Hepatocyte (in vitro differentiated cells): ENCODE data around the gene MR1. TPM values are rescaled to one million over a fixed set of nuclear protein-coding genes. Genes with fewer than 3 reads are reported as not detected.

Experiments used
- DNase-seq: peaks from one replicate; pipeline ENCODE4 v3.0.0-alpha.2; 2016; ENCODE audit warnings: low spot score
- H2AFZ ChIP-seq: fragments of 200-600 bp; sonication (generic); 2 replicates; pipeline ENCODE4 v1.6.0; 2016; ENCODE audit warnings: antibody characterized with exemption, mild to moderate bottlenecking
- H3K27ac ChIP-seq: fragments of 200-600 bp; sonication (generic); 2 replicates; pipeline ENCODE4 v1.5.1; 2016; ENCODE audit warnings: mild to moderate bottlenecking
- H3K27me3 ChIP-seq: fragments of 200-600 bp; sonication (generic); 2 replicates; pipeline ENCODE4 v1.6.1; 2016
- H3K36me3 ChIP-seq: fragments of 200-600 bp; sonication (generic); replicated peaks from 2 replicates; pipeline ENCODE4 v1.5.1; 2016; ENCODE audit warnings: low read depth; ENCODE audit not compliant: insufficient read depth
- H3K4me1 ChIP-seq: fragments of 200-600 bp; sonication (generic); 2 replicates; pipeline ENCODE4 v1.5.1; 2016; ENCODE audit warnings: mild to moderate bottlenecking, moderate library complexity; ENCODE audit not compliant: insufficient read depth
- H3K4me2 ChIP-seq: fragments of 200-600 bp; sonication (generic); 2 replicates; pipeline ENCODE4 v1.6.0; 2016
- H3K4me3 ChIP-seq: fragments of 200-600 bp; sonication (generic); 2 replicates; pipeline ENCODE4 v1.5.1; 2016; ENCODE audit warnings: mild to moderate bottlenecking
- H3K79me2 ChIP-seq: fragments of 200-600 bp; sonication (generic); 2 replicates; pipeline ENCODE4 v1.6.0; 2017; ENCODE audit warnings: mild to moderate bottlenecking
- H3K9me2 ChIP-seq: fragments of 200-600 bp; sonication (generic); replicated peaks from 2 replicates; pipeline ENCODE4 v1.6.0; 2017; ENCODE audit warnings: mild to moderate bottlenecking; ENCODE audit not compliant: insufficient read depth
- H3K9me3 ChIP-seq: fragments of 200-600 bp; sonication (generic); 2 replicates; pipeline ENCODE4 v1.5.1; 2016; ENCODE audit warnings: low read depth, mild to moderate bottlenecking
- H4K20me1 ChIP-seq: fragments of 200-600 bp; sonication (generic); 2 replicates; pipeline ENCODE4 v1.6.0; 2016; ENCODE audit warnings: mild to moderate bottlenecking; ENCODE audit not compliant: insufficient read depth, poor library complexity, severe bottlenecking
- EZH2 ChIP-seq: fragments of 200-600 bp; sonication (generic); IDR thresholded peaks from 2 replicates; pipeline ENCODE4 v1.6.1; 2016; ENCODE audit warnings: antibody characterized with exemption, mild to moderate bottlenecking, borderline replicate concordance
- EZH2phosphoT487 ChIP-seq: fragments of 200-600 bp; sonication (generic); IDR thresholded peaks from one replicate; pipeline ENCODE4 v1.6.1; 2018; ENCODE audit warnings: antibody characterized with exemption, mild to moderate bottlenecking, low read depth, moderate library complexity; ENCODE audit not compliant: unreplicated experiment, severe bottlenecking
- WGBS: methylation state at CpG from one replicate; pipeline ENCODE4 v1.1.6; 2016; ENCODE audit warnings: low lambda C conversion rate; ENCODE audit errors: missing lambda C conversion rate; 5-methylcytosine and 5-hydroxymethylcytosine counted together
- polyA plus RNA-seq: library from polyadenylated mRNA; unstranded; fragments of >200 nt; fragmentation: Nextera tagmentation; extraction: Ambion mirVana; gene quantifications from 2 replicates; pipeline ENCODE4 v1.2.1, GENCODE V29; 2016
- total RNA-seq: library from RNA; depleted of rRNA; stranded (reverse); fragments of >200 nt; gene quantifications from 2 replicates; pipeline ENCODE4 v1.2.3, GENCODE V29; 2014
- TF ChIP-seq, protein P1 (sequence below): fragments of 200-600 bp; sonication (generic); IDR thresholded peaks from 2 replicates; pipeline ENCODE4 v1.5.1; 2016; ENCODE audit warnings: antibody characterized with exemption, mild to moderate bottlenecking; ENCODE audit not compliant: poor library complexity

The MR1 gene
- total and polyA plus RNA-seq, 2 experiments from 2014 or later, result 8.9 to 10.6 TPM

DNA sequence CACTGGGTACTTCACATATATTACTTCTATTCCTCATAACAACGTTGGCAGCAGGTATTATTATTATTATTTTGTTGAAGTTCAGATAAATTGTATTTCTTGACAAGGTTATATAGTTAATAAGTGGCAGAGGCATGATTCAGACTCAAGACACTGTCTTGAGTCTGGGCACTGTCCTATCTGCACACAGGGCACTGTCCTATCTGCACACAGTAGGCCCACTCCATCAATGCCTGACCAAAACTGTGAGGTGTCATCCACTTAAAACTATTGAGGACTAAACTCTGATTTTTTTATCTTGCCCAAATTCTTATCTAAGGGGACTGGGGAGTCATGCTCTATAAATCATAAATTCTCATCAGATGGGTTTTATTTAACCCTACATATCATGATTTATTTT lies 30.9 kb downstream of the MR1 start:
- H3K27me3 ChIP-seq, result no peaks in the 10 kb centered on the region
- H3K79me2 ChIP-seq, result no peaks in the 10 kb centered on the region
- H3K9me2 ChIP-seq, result no peaks in the 10 kb centered on the region
- H3K36me3 ChIP-seq, result no peaks in the 10 kb centered on the region
- H4K20me1 ChIP-seq, result no peaks in the 10 kb centered on the region
- no peaks in the 10 kb centered on the region for H3K9me3 ChIP-seq
- WGBS, result 52% methylated on average over 1 of the region's 1 CpG
- no peak overlapping the region for H3K4me3 ChIP-seq
- H3K27ac ChIP-seq, result no peak overlapping the region
- peak overlapping the region; percentile 42 for H3K4me2 ChIP-seq
- peaks cover 4% of the 10 kb centered on the region for H3K4me1 ChIP-seq
- H2AFZ ChIP-seq, result no peak overlapping the region
- no peak for DNase-seq
- TF ChIP-seq, protein P1, sequence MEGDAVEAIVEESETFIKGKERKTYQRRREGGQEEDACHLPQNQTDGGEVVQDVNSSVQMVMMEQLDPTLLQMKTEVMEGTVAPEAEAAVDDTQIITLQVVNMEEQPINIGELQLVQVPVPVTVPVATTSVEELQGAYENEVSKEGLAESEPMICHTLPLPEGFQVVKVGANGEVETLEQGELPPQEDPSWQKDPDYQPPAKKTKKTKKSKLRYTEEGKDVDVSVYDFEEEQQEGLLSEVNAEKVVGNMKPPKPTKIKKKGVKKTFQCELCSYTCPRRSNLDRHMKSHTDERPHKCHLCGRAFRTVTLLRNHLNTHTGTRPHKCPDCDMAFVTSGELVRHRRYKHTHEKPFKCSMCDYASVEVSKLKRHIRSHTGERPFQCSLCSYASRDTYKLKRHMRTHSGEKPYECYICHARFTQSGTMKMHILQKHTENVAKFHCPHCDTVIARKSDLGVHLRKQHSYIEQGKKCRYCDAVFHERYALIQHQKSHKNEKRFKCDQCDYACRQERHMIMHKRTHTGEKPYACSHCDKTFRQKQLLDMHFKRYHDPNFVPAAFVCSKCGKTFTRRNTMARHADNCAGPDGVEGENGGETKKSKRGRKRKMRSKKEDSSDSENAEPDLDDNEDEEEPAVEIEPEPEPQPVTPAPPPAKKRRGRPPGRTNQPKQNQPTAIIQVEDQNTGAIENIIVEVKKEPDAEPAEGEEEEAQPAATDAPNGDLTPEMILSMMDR, result no peak
- TF ChIP-seq EZH2 (no peak), EZH2phosphoT487 (no peak)

DNA sequence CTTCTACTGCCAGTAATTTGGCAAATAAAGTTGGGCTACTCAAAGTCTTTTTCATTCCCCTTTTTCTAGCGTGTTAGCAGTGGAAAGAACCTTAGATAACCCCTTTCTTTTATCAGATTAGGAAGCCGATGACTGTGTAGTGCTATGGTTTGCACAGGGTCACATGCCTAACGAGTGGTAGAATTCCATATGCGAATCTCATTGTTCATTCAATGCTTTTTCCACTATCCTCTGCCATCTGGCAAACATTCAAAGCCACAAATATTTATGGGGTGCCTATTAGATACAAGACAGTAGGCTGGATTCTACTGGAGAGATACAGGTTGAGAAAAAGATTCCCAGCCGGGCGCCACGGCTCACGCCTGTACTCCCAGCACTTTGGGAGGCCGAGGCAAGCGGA lies 39.9 kb downstream of the MR1 start:
- Histone ChIP-seq H3K9me2 (no peaks in the 10 kb centered on the region), H3K4me2 (no peak overlapping the region), H3K9me3 (no peaks in the 10 kb centered on the region), H3K4me1 (no peaks in the 10 kb centered on the region), H3K27ac (no peak overlapping the region), H3K79me2 (no peaks in the 10 kb centered on the region), H2AFZ (no peak overlapping the region), H4K20me1 (no peaks in the 10 kb centered on the region), H3K36me3 (no peaks in the 10 kb centered on the region), H3K27me3 (no peaks in the 10 kb centered on the region), H3K4me3 (no peak overlapping the region)
- peak; percentile 46 for DNase-seq
- WGBS, result 57% methylated on average over 9 of the region's 10 CpGs
- TF ChIP-seq, protein P1, result no peak
- TF ChIP-seq EZH2 (no peak), EZH2phosphoT487 (no peak)

- 63% methylated on average over 5 of the region's 5 CpGs for WGBS
- H3K27me3 ChIP-seq, result no peaks in the 10 kb centered on the region
- no peak for DNase-seq
- H3K9me3 ChIP-seq, result no peaks in the 10 kb centered on the region
- no peaks in the 10 kb centered on the region for H3K4me1 ChIP-seq
- no peak overlapping the region for H2AFZ ChIP-seq
- no peaks in the 10 kb centered on the region for H3K36me3 ChIP-seq
- TF ChIP-seq EZH2 (no peak), EZH2phosphoT487 (no peak)
- TF ChIP-seq, protein P1, result no peak
- H3K27ac ChIP-seq, result no peak overlapping the region
- no peaks in the 10 kb centered on the region for H3K79me2 ChIP-seq
- no peak overlapping the region for H3K4me3 ChIP-seq
- no peak overlapping the region for H3K4me2 ChIP-seq
- H3K9me2 ChIP-seq, result no peaks in the 10 kb centered on the region
- no peaks in the 10 kb centered on the region for H4K20me1 ChIP-seq
Observed at GRCh38 chr1:181075766-181076350, 42.1 kb downstream of the MR1 start.
